Thyroid gland (tissue), 4 donors: Measurements from ENCODE around the gene PIK3R4.

Source experiments
- CTCF ChIP-seq, 6 experiments: fragments of 200-600 bp in 3 of 6; fragments of 450-650 bp in 3 of 6; sonication (generic) in 3 of 6; IDR thresholded peaks; one replicate each; pipeline ENCODE4 v1.5.1; 2016 to 2019; ENCODE audit warnings: antibody characterized with exemption in 6 of 6, mild to moderate bottlenecking in 2 of 6, inconsistent platforms in 1 of 6, moderate library complexity in 1 of 6
- POLR2A ChIP-seq, 2 donors: fragments of 450-650 bp; IDR thresholded peaks; one replicate each; pipeline ENCODE4 v1.6.1; 2017; ENCODE audit warnings: antibody characterized with exemption in 2 of 2, mild to moderate bottlenecking in 2 of 2, moderate library complexity in 1 of 2

DNA sequence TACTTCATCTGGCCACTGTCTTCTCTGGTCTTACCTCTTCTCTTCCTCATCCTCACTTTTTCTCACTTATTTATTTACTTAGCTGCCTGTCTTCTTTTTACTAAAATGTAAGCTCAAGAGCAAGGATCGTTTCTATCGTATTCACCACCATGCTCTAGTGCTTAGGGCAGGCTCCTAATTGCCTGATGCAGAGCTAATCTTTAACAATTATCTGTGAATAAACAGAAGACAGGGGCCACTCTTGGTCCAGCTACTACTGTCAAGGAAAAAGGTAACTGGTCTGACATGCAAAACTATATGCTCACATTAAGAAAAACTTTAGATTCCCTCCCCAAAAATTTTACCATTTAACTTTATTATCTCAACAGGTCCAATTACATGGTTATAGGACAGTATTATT, 17.5 kb downstream of the PIK3R4 start:
- TF ChIP-seq POLR2A (IDR thresholded peaks at IDR 0.05) (no peak), CTCF (IDR thresholded peaks at IDR 0.05) (no peak)
